GM21447 (cell line): ENCODE results near the gene ENKD1.

ENCODE experiments used
- ATAC-seq: cut with Tn5 transposase; IDR thresholded peaks from one replicate; pipeline ENCODE4 v1.9.1; 2021; ENCODE audit not compliant: unreplicated experiment

ENKD1 gene

GRCh38 chr16:67664258-67664657, 2.3 kb downstream of the ENKD1 start:
- no peak for ATAC-seq

DNA sequence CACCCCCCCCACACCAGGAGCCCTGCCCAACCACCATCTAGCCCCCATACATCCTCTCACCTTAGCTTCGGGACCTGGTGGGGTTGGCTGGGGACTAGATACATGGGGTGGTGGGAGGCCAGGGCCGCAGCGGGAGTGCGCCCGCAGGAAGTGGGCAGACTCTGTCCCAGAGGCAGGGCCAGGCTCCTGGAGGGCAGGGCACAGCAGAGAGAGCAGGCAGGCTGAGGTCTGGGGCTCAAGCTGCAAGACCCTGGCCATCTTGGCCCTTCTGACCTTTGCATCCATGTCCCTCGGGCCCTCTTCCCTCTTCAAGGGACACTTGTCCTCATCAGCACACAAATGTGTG, 2.7 kb downstream of the ENKD1 start:
- no peak for ATAC-seq

DNA sequence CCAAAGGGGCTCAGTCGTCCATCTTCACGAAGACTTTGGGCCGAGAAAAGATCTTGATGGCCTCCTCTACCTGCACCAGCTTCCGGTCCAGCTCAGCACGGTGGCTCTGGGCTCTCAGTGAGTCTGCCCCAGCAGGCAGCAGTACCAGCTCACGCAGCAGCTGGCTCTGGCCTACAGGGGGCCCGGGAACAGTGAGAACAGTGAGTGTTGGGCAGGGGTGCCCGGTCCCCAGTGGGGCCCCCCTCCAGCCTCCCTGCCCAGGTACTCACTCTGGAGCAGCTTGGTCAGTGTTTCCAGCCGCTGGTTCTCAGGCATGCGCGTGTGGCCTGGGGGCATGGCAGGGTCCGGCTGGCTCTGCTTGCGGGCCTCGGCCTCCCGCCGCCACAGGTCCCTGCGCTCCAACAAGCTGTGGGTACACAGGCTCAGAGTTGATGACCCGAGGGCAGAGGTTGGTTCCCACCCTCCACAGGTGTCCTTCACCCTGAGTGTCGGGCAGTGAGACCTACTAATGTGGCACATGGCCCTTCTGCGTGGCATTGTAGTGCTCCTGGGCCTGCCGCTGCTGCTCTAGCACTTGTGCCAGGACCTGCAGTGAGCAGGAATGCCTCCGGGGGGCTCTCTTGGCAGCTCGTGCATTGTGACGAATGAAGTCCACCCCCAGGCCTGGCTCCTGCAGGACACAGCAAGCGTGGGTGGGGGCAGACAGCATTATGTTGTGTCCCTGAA, 3.2 kb downstream of the ENKD1 start:
- no peak for ATAC-seq

- ATAC-seq, result no peak
Observed at GRCh38 chr16:67662653-67663010, 3.9 kb downstream of the ENKD1 start.

- no peak for ATAC-seq
Observed at GRCh38 chr16:67661886-67662652, 4.5 kb downstream of the ENKD1 start.

GRCh38 chr16:67661101-67661761, 5.3 kb downstream of the ENKD1 start:
- peak; percentile 2 for ATAC-seq

- peak; percentile 68 for ATAC-seq
Observed at GRCh38 chr16:67660564-67661028, 6.0 kb downstream of the ENKD1 start, which contains the start of gene PARD6A. PARD6A (plus strand) TSS chr16:67660960; CDS start chr16:67661039, 79 bp downstream.

GRCh38 chr16:67659675-67660563, 6.6 kb downstream of the ENKD1 start, which contains the start of gene ACD:
ACD (minus strand) TSS chr16:67660260; CDS start chr16:67660220, 40 bp downstream.
- peak; percentile 53 for ATAC-seq

GRCh38 chr16:67658849-67659674, 7.5 kb downstream of the ENKD1 start:
- ATAC-seq, result no peak

DNA sequence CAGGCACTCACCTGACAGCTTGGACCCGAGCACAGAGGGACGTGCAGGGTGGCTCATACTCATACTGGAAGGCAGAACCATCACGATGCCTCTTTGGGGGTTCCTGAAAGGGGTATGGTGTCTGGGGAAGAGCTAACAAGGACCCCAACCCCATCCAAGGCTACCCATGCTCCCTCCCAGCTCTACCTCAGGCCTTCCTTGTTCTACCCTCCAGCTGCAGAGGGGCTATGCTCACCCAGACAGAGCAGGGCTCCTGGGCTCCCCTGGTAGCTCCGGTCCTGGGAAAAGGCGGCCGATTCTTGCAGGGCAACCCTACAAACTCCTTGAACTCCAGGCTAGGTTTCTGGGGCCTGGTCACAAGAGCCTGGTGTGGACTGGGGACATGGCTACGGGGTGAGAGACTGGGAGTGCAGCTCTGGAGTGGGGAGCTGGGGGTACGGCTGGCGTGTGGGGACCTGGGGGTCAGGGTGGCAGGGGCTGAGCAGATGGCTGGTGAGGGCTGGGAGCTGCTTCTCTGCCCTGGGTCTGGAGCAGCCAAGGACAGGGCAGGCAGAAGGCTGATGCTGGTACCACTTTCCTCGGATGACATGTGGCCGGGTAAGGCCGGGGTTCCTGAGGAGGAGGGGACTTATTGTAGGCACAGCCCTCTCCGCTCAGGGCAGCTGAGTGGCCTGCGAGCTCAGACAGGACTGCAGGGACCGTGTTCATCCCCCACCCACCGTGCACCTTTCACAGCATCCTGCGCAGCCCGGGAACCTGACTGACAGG, 8.6 kb downstream of the ENKD1 start:
- ATAC-seq, result no peak

DNA sequence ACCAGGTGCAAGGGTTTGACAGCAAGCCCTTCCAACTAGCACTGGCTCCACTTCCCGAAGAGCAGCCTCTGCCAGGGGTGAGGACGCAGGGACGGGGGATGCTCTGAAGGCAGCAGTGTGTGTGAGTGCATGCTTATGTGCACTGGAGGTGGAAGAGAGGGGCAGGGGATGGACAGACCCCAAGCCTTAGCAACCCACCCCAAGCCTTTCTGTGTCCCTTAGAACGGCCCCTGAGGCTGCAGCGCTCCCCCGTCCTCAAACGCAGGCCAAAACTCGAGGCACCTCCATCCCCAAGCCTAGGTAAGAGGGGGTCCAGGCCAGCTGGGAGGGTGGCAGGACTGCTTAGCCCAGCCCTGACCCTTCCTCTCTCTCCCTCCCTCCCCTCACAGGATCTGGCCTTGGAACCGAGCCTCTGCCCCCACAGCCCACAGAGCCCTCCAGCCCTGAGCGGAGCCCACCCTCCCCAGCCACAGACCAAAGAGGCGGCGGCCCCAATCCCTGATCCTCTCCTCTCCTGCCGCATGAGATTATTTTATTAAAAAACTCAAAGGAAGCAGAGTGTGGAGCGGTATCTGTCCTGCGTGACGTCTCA, 9.4 kb downstream of the ENKD1 start:
- no peak for ATAC-seq

- no peak for ATAC-seq
Observed at GRCh38 chr16:67656344-67657016, 10.1 kb downstream of the ENKD1 start.

GRCh38 chr16:67655363-67655762, 11.2 kb downstream of the ENKD1 start:
- no peak for ATAC-seq

DNA sequence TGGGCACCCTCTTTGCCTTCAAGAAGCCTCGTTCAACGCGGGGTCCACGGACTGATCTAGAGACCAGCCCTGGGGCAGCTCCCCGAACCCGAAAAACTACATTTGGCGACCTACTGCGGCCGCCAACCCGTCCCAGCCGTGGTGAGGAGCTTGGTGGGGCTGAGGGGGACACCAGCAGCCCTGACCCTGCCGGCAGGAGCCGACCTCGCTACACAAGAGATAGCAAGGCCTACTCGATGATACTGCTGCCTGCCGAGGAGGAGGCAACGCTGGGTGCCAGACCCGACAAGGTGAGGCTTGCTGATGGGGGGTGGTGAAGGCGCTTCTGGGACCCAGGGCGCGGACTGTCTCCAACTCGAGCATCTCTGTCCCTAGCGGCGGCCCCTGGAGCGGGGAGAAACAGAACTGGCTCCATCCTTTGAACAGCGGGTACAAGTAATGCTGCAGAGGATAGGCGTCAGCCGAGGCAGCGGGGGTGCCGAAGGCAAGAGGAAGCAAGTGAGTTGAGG, 12.1 kb downstream of the ENKD1 start:
- ATAC-seq, result no peak

GRCh38 chr16:67653789-67654402, 12.7 kb downstream of the ENKD1 start:
- no peak for ATAC-seq

- no peak for ATAC-seq
Observed at GRCh38 chr16:67653128-67653788, 13.3 kb downstream of the ENKD1 start.

GRCh38 chr16:67652578-67653127, 13.9 kb downstream of the ENKD1 start:
- no peak for ATAC-seq
